Right lobe of liver (tissue), 4 donors: Measurements from ENCODE around the gene HDAC4.

ENCODE experiments used
- POLR2A ChIP-seq: fragments of 450-650 bp; IDR thresholded peaks from one replicate; pipeline ENCODE4 v1.6.1; 2017; ENCODE audit warnings: antibody characterized with exemption, mild to moderate bottlenecking
- TF ChIP-seq, protein P1 (sequence below), 4 donors: fragments of 200-600 bp in 3 of 4; fragments of 450-650 bp in 1 of 4; IDR thresholded peaks; one replicate each; pipeline versions ENCODE4 v1.5.1 to v1.8.0; 2016 to 2022; ENCODE audit warnings: antibody characterized with exemption in 4 of 4, mild to moderate bottlenecking in 2 of 4
- donor health status: DM: no; HTN: no; CAD: no.
- donor health status: DM: no; HTN: no; CAD: no.
- donor health status: DM: no; HTN: yes; CAD: no.

DNA sequence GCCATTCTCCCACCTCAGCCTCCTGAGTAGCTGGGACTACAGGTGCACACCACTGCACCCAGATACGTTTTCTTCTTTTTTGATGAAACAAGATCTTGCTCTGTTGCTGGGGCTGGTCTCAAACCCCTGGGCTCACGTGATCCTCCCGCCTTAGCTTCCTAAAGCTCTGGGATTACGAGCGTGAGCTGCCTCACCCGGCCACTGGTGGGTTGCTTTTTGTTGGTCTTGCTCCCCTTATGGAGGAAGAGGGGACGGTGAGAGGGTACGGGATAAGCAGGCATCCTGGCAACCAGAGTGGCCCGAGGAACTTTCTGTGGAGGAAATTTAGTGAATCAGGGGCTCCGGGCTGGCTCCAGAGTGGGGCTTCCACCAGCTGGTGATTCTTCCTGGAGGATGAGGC lies 222.3 kb downstream of the HDAC4 start:
- TF ChIP-seq, protein P1, sequence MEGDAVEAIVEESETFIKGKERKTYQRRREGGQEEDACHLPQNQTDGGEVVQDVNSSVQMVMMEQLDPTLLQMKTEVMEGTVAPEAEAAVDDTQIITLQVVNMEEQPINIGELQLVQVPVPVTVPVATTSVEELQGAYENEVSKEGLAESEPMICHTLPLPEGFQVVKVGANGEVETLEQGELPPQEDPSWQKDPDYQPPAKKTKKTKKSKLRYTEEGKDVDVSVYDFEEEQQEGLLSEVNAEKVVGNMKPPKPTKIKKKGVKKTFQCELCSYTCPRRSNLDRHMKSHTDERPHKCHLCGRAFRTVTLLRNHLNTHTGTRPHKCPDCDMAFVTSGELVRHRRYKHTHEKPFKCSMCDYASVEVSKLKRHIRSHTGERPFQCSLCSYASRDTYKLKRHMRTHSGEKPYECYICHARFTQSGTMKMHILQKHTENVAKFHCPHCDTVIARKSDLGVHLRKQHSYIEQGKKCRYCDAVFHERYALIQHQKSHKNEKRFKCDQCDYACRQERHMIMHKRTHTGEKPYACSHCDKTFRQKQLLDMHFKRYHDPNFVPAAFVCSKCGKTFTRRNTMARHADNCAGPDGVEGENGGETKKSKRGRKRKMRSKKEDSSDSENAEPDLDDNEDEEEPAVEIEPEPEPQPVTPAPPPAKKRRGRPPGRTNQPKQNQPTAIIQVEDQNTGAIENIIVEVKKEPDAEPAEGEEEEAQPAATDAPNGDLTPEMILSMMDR (IDR thresholded peaks at IDR 0.05) = no peak
- no peak for TF ChIP-seq POLR2A
